ENCODE measurements around the gene DPT. TPM values are rescaled to one million over a fixed set of nuclear protein-coding genes. Genes with fewer than 3 reads are reported as not detected.
"Not testable (repeated sequence)": the region's sequence is repeated elsewhere in the genome, so short reads cannot be mapped to it uniquely, and the experiment has no call there.

Gene DPT
- total RNA-seq (2012; rRNA removed) = not detected in 2 replicates

GRCh38 chr1:168728473-168729404 is at the start of gene DPT:
TSS of gene DPT (minus strand) at chr1:168729206. CDS start at chr1:168729174, 32 bp downstream.
- no peaks in the 10 kb centered on the region for H3K27me3 ChIP-seq (ENCODE audit: control insufficient read depth, insufficient read depth, low read length)
- no peak within 1 kb of the TSS for H3K9ac ChIP-seq (ENCODE audit: low read depth, low read length)
- H3K4me2 ChIP-seq (ENCODE audit: low read length) = no peak within 1 kb of the TSS
- H3K36me3 ChIP-seq (ENCODE audit: insufficient read depth, low read length) = no peaks in the 10 kb centered on the region
- H3K9me3 ChIP-seq (replicated peaks; ENCODE audit: low read length) = no peaks in the 10 kb centered on the region
- H3K4me1 ChIP-seq (ENCODE audit: control insufficient read depth, insufficient read depth, low read length) = no peaks in the 10 kb centered on the region
- H3K4me3 ChIP-seq (ENCODE audit: low read length) = no peak within 1 kb of the TSS

- Histone ChIP-seq H3K4me2 (ENCODE audit: low read length) (no peak overlapping the region), H3K4me3 (ENCODE audit: low read length) (no peak overlapping the region), H3K9ac (ENCODE audit: low read depth, low read length) (no peak overlapping the region), H3K9me3 (replicated peaks; ENCODE audit: low read length) (no peaks in the 10 kb centered on the region), H3K27me3 (ENCODE audit: control insufficient read depth, insufficient read depth, low read length) (no peaks in the 10 kb centered on the region), H3K4me1 (ENCODE audit: control insufficient read depth, insufficient read depth, low read length) (peaks cover 2% of the 10 kb centered on the region), H3K36me3 (ENCODE audit: insufficient read depth, low read length) (no peaks in the 10 kb centered on the region)
These were observed 46.4 kb upstream of the DPT start for GRCh38 chr1:168775366-168775765.

- Histone ChIP-seq H3K9me3 (replicated peaks; ENCODE audit: low read length) (no peaks in the 10 kb centered on the region), H3K4me2 (ENCODE audit: low read length) (no peak overlapping the region), H3K4me1 (ENCODE audit: control insufficient read depth, insufficient read depth, low read length) (peaks cover 2% of the 10 kb centered on the region), H3K4me3 (ENCODE audit: low read length) (no peak overlapping the region), H3K36me3 (ENCODE audit: insufficient read depth, low read length) (no peaks in the 10 kb centered on the region), H3K9ac (ENCODE audit: low read depth, low read length) (no peak overlapping the region), H3K27me3 (ENCODE audit: control insufficient read depth, insufficient read depth, low read length) (no peaks in the 10 kb centered on the region)
These were observed 45.2 kb upstream of the DPT start for GRCh38 chr1:168774241-168774640.

GRCh38 chr1:168772428-168773060 is 43.5 kb upstream of the DPT start:
- Histone ChIP-seq H3K36me3 (ENCODE audit: insufficient read depth, low read length) (no peaks in the 10 kb centered on the region), H3K4me3 (ENCODE audit: low read length) (no peak overlapping the region), H3K9ac (ENCODE audit: low read depth, low read length) (no peak overlapping the region)

GRCh38 chr1:168771104-168771630 is 42.2 kb upstream of the DPT start:
- Histone ChIP-seq H3K27me3 (ENCODE audit: control insufficient read depth, insufficient read depth, low read length) (no peaks in the 10 kb centered on the region), H3K4me1 (ENCODE audit: control insufficient read depth, insufficient read depth, low read length) (peaks cover 2% of the 10 kb centered on the region), H3K9ac (ENCODE audit: low read depth, low read length) (no peak overlapping the region)

More at GRCh38 chr1:168772428-168773060, 43.5 kb upstream of the DPT start:
- H3K4me1 ChIP-seq (ENCODE audit: control insufficient read depth, insufficient read depth, low read length) = peaks cover 2% of the 10 kb centered on the region
- H3K9me3 ChIP-seq (replicated peaks; ENCODE audit: low read length) = no peaks in the 10 kb centered on the region
- no peak overlapping the region for H3K4me2 ChIP-seq (ENCODE audit: low read length)
- no peaks in the 10 kb centered on the region for H3K27me3 ChIP-seq (ENCODE audit: control insufficient read depth, insufficient read depth, low read length)

GRCh38 chr1:168769893-168770292 is 40.9 kb upstream of the DPT start:
- not testable (repeated sequence) for H3K4me2 ChIP-seq (ENCODE audit: low read length)

More at GRCh38 chr1:168771104-168771630, 42.2 kb upstream of the DPT start:
- Histone ChIP-seq H3K4me2 (ENCODE audit: low read length) (no peak overlapping the region), H3K36me3 (ENCODE audit: insufficient read depth, low read length) (no peaks in the 10 kb centered on the region), H3K4me3 (ENCODE audit: low read length) (no peak overlapping the region), H3K9me3 (replicated peaks; ENCODE audit: low read length) (no peaks in the 10 kb centered on the region)

GRCh38 chr1:168767894-168768584 is 39.0 kb upstream of the DPT start:
- H3K4me3 ChIP-seq (ENCODE audit: low read length) = no peak overlapping the region

More at GRCh38 chr1:168769893-168770292, 40.9 kb upstream of the DPT start:
- H3K4me1 ChIP-seq (ENCODE audit: control insufficient read depth, insufficient read depth, low read length); H3K9ac ChIP-seq (ENCODE audit: low read depth, low read length); H3K36me3 ChIP-seq (ENCODE audit: insufficient read depth, low read length); H3K9me3 ChIP-seq (replicated peaks; ENCODE audit: low read length); H3K27me3 ChIP-seq (ENCODE audit: control insufficient read depth, insufficient read depth, low read length); H3K4me3 ChIP-seq (ENCODE audit: low read length): not testable (repeated sequence)

GRCh38 chr1:168766568-168766967 is 37.6 kb upstream of the DPT start:
- Histone ChIP-seq H3K9me3 (replicated peaks; ENCODE audit: low read length) (no peaks in the 10 kb centered on the region), H3K4me2 (ENCODE audit: low read length) (no peak overlapping the region), H3K27me3 (ENCODE audit: control insufficient read depth, insufficient read depth, low read length) (no peaks in the 10 kb centered on the region), H3K36me3 (ENCODE audit: insufficient read depth, low read length) (no peaks in the 10 kb centered on the region), H3K9ac (ENCODE audit: low read depth, low read length) (no peak overlapping the region), H3K4me3 (ENCODE audit: low read length) (no peak overlapping the region), H3K4me1 (ENCODE audit: control insufficient read depth, insufficient read depth, low read length) (peaks cover 2% of the 10 kb centered on the region)

More at GRCh38 chr1:168767894-168768584, 39.0 kb upstream of the DPT start:
- Histone ChIP-seq H3K9ac (ENCODE audit: low read depth, low read length) (no peak overlapping the region), H3K9me3 (replicated peaks; ENCODE audit: low read length) (no peaks in the 10 kb centered on the region), H3K4me2 (ENCODE audit: low read length) (no peak overlapping the region), H3K27me3 (ENCODE audit: control insufficient read depth, insufficient read depth, low read length) (no peaks in the 10 kb centered on the region), H3K36me3 (ENCODE audit: insufficient read depth, low read length) (no peaks in the 10 kb centered on the region), H3K4me1 (ENCODE audit: control insufficient read depth, insufficient read depth, low read length) (peaks cover 2% of the 10 kb centered on the region)

- Histone ChIP-seq H3K4me1 (ENCODE audit: control insufficient read depth, insufficient read depth, low read length) (no peaks in the 10 kb centered on the region), H3K36me3 (ENCODE audit: insufficient read depth, low read length) (no peaks in the 10 kb centered on the region), H3K4me2 (ENCODE audit: low read length) (no peak overlapping the region), H3K9ac (ENCODE audit: low read depth, low read length) (no peak overlapping the region), H3K27me3 (ENCODE audit: control insufficient read depth, insufficient read depth, low read length) (no peaks in the 10 kb centered on the region), H3K4me3 (ENCODE audit: low read length) (no peak overlapping the region), H3K9me3 (replicated peaks; ENCODE audit: low read length) (no peaks in the 10 kb centered on the region)
These were observed 34.0 kb upstream of the DPT start for GRCh38 chr1:168763031-168763430.

- no peak overlapping the region for H3K4me2 ChIP-seq (ENCODE audit: low read length)
- H3K4me1 ChIP-seq (ENCODE audit: control insufficient read depth, insufficient read depth, low read length) = no peaks in the 10 kb centered on the region
- H3K4me3 ChIP-seq (ENCODE audit: low read length) = no peak overlapping the region
- no peak overlapping the region for H3K9ac ChIP-seq (ENCODE audit: low read depth, low read length)
- H3K27me3 ChIP-seq (ENCODE audit: control insufficient read depth, insufficient read depth, low read length) = no peaks in the 10 kb centered on the region
- no peaks in the 10 kb centered on the region for H3K9me3 ChIP-seq (replicated peaks; ENCODE audit: low read length)
- no peaks in the 10 kb centered on the region for H3K36me3 ChIP-seq (ENCODE audit: insufficient read depth, low read length)
These were observed 33.5 kb upstream of the DPT start for GRCh38 chr1:168762473-168762872.

- H3K4me3 ChIP-seq (ENCODE audit: low read length) = no peak overlapping the region
- H3K4me1 ChIP-seq (ENCODE audit: control insufficient read depth, insufficient read depth, low read length) = no peaks in the 10 kb centered on the region
- no peaks in the 10 kb centered on the region for H3K9me3 ChIP-seq (replicated peaks; ENCODE audit: low read length)
- H3K36me3 ChIP-seq (ENCODE audit: insufficient read depth, low read length) = no peaks in the 10 kb centered on the region
- no peak overlapping the region for H3K4me2 ChIP-seq (ENCODE audit: low read length)
- H3K27me3 ChIP-seq (ENCODE audit: control insufficient read depth, insufficient read depth, low read length) = no peaks in the 10 kb centered on the region
- H3K9ac ChIP-seq (ENCODE audit: low read depth, low read length) = no peak overlapping the region
These were observed 31.8 kb upstream of the DPT start for GRCh38 chr1:168760781-168761180.
